Prostate gland (tissue), 2 donors: ENCODE data around the gene VEZF1. TPM values are rescaled to one million over a fixed set of nuclear protein-coding genes. Genes with fewer than 3 reads are reported as not detected.
A peak's percentile ranks its signal among the peaks of the same experiment; 100 is the strongest.
"Not testable (repeated sequence)": the region's sequence is repeated elsewhere in the genome, so short reads cannot be mapped to it uniquely, and the experiment has no call there.

Experiments used
- DNase-seq: peaks from one replicate; pipeline ENCODE4 v3.0.0-alpha.2; 2019; ENCODE audit warnings: low spot score
- H3K27ac ChIP-seq, 2 donors: fragments of 200-600 bp; sonication (generic); 2 replicates each; pipeline ENCODE4 v1.5.1; 2017 to 2019
- H3K27me3 ChIP-seq: fragments of 200-600 bp; sonication (generic); replicated peaks from 2 replicates; pipeline ENCODE4 v1.5.1; 2019; ENCODE audit not compliant: insufficient read depth
- H3K36me3 ChIP-seq, 2 donors: fragments of 200-600 bp; sonication (generic); 1 replicate in 1 of 2; 2 replicates in 1 of 2; pipeline versions ENCODE4 v1.5.1 to v1.8.1; 2017 to 2019
- H3K4me1 ChIP-seq: fragments of 200-600 bp; sonication (generic); replicated peaks from 2 replicates; pipeline ENCODE4 v1.5.1; 2019
- H3K4me3 ChIP-seq, 2 donors: fragments of 200-600 bp; sonication (generic); 2 replicates each; pipeline ENCODE4 v1.5.1; 2017 to 2019
- H3K9me3 ChIP-seq: fragments of 200-600 bp; sonication (generic); 2 replicates; pipeline ENCODE4 v1.5.1; 2017
- CTCF ChIP-seq, 4 experiments: fragments of 200-600 bp in 2 of 4; fragments of 450-650 bp in 2 of 4; sonication (generic) in 2 of 4; IDR thresholded peaks; 1 replicate in 3 of 4; 2 replicates in 1 of 4; pipeline ENCODE4 v1.5.1; 2016 to 2019; ENCODE audit warnings: antibody characterized with exemption in 4 of 4, mild to moderate bottlenecking in 2 of 4, moderate library complexity in 2 of 4
- POLR2A ChIP-seq: fragments of 450-650 bp; IDR thresholded peaks from one replicate; pipeline ENCODE4 v1.6.1; 2016; ENCODE audit warnings: antibody characterized with exemption, mild to moderate bottlenecking
- POLR2AphosphoS5 ChIP-seq: sonication (generic); formaldehyde crosslinking; IDR thresholded peaks from one replicate; pipeline ENCODE4 v1.6.1; 2017; ENCODE audit warnings: antibody characterized with exemption
- WGBS: methylation state at CpG from one replicate; pipeline ENCODE4 v1.1.5; 2018; 5-methylcytosine and 5-hydroxymethylcytosine counted together
- intact Hi-C: fragments of 100-400 bp; cut with DNase I; formaldehyde crosslinking; loops from one replicate; pipeline ENCODE4 v1.14.2; 2022
- total RNA-seq, 2 donors: library from RNA; depleted of rRNA; stranded (reverse); fragments of >200 nt; gene quantifications; one replicate each; pipeline ENCODE4 v1.1.0, GENCODE V29; 2016

VEZF1 gene
- total RNA-seq, 2 donors from 2014 or later, result 84.9 to 91.1 TPM

GRCh38 chr17:57979076-57979475 lies 9.0 kb downstream of the VEZF1 start:
- Histone ChIP-seq H3K4me1 (peaks cover 13% of the 10 kb centered on the region), H3K4me3 (no peak overlapping the region), H3K36me3 (peaks cover 3 to 11% of the 10 kb centered on the region in 2 donors), H3K9me3 (no peaks in the 10 kb centered on the region), H3K27ac (no peak overlapping the region), H3K27me3 (no peaks in the 10 kb centered on the region)
- intact Hi-C loops, result no loop called here
- no peak for TF ChIP-seq CTCF (IDR thresholded peaks at IDR 0.05)
- no peak for TF ChIP-seq POLR2AphosphoS5
- no peak for TF ChIP-seq POLR2A
- DNase-seq, result no peak
- 59% methylated on average over 1 of the region's 1 CpG for WGBS

- Histone ChIP-seq H3K27me3 (no peaks in the 10 kb centered on the region), H3K27ac (no peak overlapping the region), H3K9me3 (no peaks in the 10 kb centered on the region), H3K4me3 (no peak overlapping the region), H3K36me3 (peaks cover 3 to 11% of the 10 kb centered on the region in 2 donors), H3K4me1 (peaks cover 7% of the 10 kb centered on the region)
- no peak for TF ChIP-seq POLR2AphosphoS5
- TF ChIP-seq CTCF (IDR thresholded peaks at IDR 0.05), result no peak
- no peak for TF ChIP-seq POLR2A
- WGBS, result 72% methylated on average over 3 of the region's 3 CpGs
- intact Hi-C loops, result no loop called here
- no peak for DNase-seq
Measured at GRCh38 chr17:57976594-57976993, 11.5 kb downstream of the VEZF1 start.

GRCh38 chr17:57975044-57975443 lies 13.0 kb downstream of the VEZF1 start:
- peaks cover 10% of the 10 kb centered on the region for H3K4me1 ChIP-seq
- WGBS, result 23% methylated on average over 1 of the region's 1 CpG

GRCh38 chr17:57974053-57974824 lies 13.8 kb downstream of the VEZF1 start:
- not testable (repeated sequence) for DNase-seq
- WGBS, result 77% methylated on average over 4 of the region's 4 CpGs

More at GRCh38 chr17:57975044-57975443, 13.0 kb downstream of the VEZF1 start:
- DNase-seq, result no peak
- no peaks in the 10 kb centered on the region for H3K27me3 ChIP-seq
- H3K36me3 ChIP-seq, result peaks cover 3 to 11% of the 10 kb centered on the region in 2 donors
- intact Hi-C loops, result no loop called here
- TF ChIP-seq CTCF (IDR thresholded peaks at IDR 0.05) (no peak), POLR2AphosphoS5 (peak; percentile 18), POLR2A (no peak)
- no peak overlapping the region for H3K4me3 ChIP-seq
- no peaks in the 10 kb centered on the region for H3K9me3 ChIP-seq
- no peak overlapping the region for H3K27ac ChIP-seq

GRCh38 chr17:57972151-57972550 lies 15.9 kb downstream of the VEZF1 start:
- Histone ChIP-seq H3K4me1 (peaks cover 10% of the 10 kb centered on the region), H3K9me3 (no peaks in the 10 kb centered on the region), H3K27me3 (no peaks in the 10 kb centered on the region), H3K27ac (peak overlapping the region; percentile 16 to 53), H3K4me3 (no peak overlapping the region), H3K36me3 (peaks cover 3 to 5% of the 10 kb centered on the region in 2 donors)
- intact Hi-C loops, result no loop called here
- 59% methylated on average over 1 of the region's 1 CpG for WGBS
- DNase-seq, result no peak
- TF ChIP-seq POLR2A (no peak), CTCF (IDR thresholded peaks at IDR 0.05) (no peak), POLR2AphosphoS5 (no peak)

More at GRCh38 chr17:57974053-57974824, 13.8 kb downstream of the VEZF1 start:
- H3K27ac ChIP-seq, H3K9me3 ChIP-seq, H3K4me3 ChIP-seq, intact Hi-C loops, H3K4me1 ChIP-seq, H3K27me3 ChIP-seq: not testable (repeated sequence)
- peaks cover 3 to 11% of the 10 kb centered on the region in 2 donors for H3K36me3 ChIP-seq
